ENCODE data around the gene RAD51B.
"Not testable (repeated sequence)": the region's sequence is repeated elsewhere in the genome, so short reads cannot be mapped to it uniquely, and the experiment has no call there.

Gene RAD51B

GRCh38 chr14:68198713-68199495, 379.3 kb downstream of the RAD51B start:
- in situ Hi-C loops (cut with MboI; ENCODE audit: low pct_unique_long_range_greater_than_20kb, low sequenced_read_pairs): no loop called here
- DNase-seq: no peak

GRCh38 chr14:68199554-68200151, 380.1 kb downstream of the RAD51B start:
- DNase-seq: no peak
- in situ Hi-C loops (cut with MboI; ENCODE audit: low pct_unique_long_range_greater_than_20kb, low sequenced_read_pairs): no loop called here

- no peak for DNase-seq
- in situ Hi-C loops (cut with MboI; ENCODE audit: low pct_unique_long_range_greater_than_20kb, low sequenced_read_pairs): no loop called here
These were observed 384.3 kb downstream of the RAD51B start for GRCh38 chr14:68203871-68204270.

- no peak for DNase-seq
- in situ Hi-C loops (cut with MboI; ENCODE audit: low pct_unique_long_range_greater_than_20kb, low sequenced_read_pairs): no loop called here
These were observed 388.6 kb downstream of the RAD51B start for GRCh38 chr14:68208218-68208617.

- in situ Hi-C loops (cut with MboI; ENCODE audit: low pct_unique_long_range_greater_than_20kb, low sequenced_read_pairs): no loop called here
- no peak for DNase-seq
These were observed 389.2 kb downstream of the RAD51B start for GRCh38 chr14:68208626-68209317.

GRCh38 chr14:68210729-68211299, 391.2 kb downstream of the RAD51B start:
- peak; percentile 53 for DNase-seq
- in situ Hi-C loops (cut with MboI; ENCODE audit: low pct_unique_long_range_greater_than_20kb, low sequenced_read_pairs): no loop called here

GRCh38 chr14:68211421-68211820, 391.8 kb downstream of the RAD51B start:
- DNase-seq: no peak
- in situ Hi-C loops (cut with MboI; ENCODE audit: low pct_unique_long_range_greater_than_20kb, low sequenced_read_pairs): no loop called here

GRCh38 chr14:68211886-68212285, 392.3 kb downstream of the RAD51B start:
- in situ Hi-C loops (cut with MboI; ENCODE audit: low pct_unique_long_range_greater_than_20kb, low sequenced_read_pairs): no loop called here
- DNase-seq: no peak

GRCh38 chr14:68212361-68212760, 392.8 kb downstream of the RAD51B start:
- in situ Hi-C loops (cut with MboI; ENCODE audit: low pct_unique_long_range_greater_than_20kb, low sequenced_read_pairs): no loop called here
- DNase-seq: no peak

GRCh38 chr14:68214431-68214830, 394.9 kb downstream of the RAD51B start:
- no peak for DNase-seq
- in situ Hi-C loops (cut with MboI; ENCODE audit: low pct_unique_long_range_greater_than_20kb, low sequenced_read_pairs): no loop called here

GRCh38 chr14:68215629-68216028, 396.1 kb downstream of the RAD51B start:
- in situ Hi-C loops (cut with MboI; ENCODE audit: low pct_unique_long_range_greater_than_20kb, low sequenced_read_pairs): no loop called here
- peak; percentile 66 for DNase-seq

GRCh38 chr14:68216079-68216478, 396.5 kb downstream of the RAD51B start:
- no peak for DNase-seq
- in situ Hi-C loops (cut with MboI; ENCODE audit: low pct_unique_long_range_greater_than_20kb, low sequenced_read_pairs): no loop called here

GRCh38 chr14:68216957-68217356, 397.4 kb downstream of the RAD51B start:
- in situ Hi-C loops (cut with MboI; ENCODE audit: low pct_unique_long_range_greater_than_20kb, low sequenced_read_pairs): no loop called here
- no peak for DNase-seq

GRCh38 chr14:68217791-68218340, 398.3 kb downstream of the RAD51B start:
- in situ Hi-C loops (cut with MboI; ENCODE audit: low pct_unique_long_range_greater_than_20kb, low sequenced_read_pairs): no loop called here
- no peak for DNase-seq

- DNase-seq: no peak
- in situ Hi-C loops (cut with MboI; ENCODE audit: low pct_unique_long_range_greater_than_20kb, low sequenced_read_pairs): no loop called here
These were observed 399.8 kb downstream of the RAD51B start for GRCh38 chr14:68219407-68219806.

GRCh38 chr14:68221046-68221445, 401.5 kb downstream of the RAD51B start:
- in situ Hi-C loops (cut with MboI; ENCODE audit: low pct_unique_long_range_greater_than_20kb, low sequenced_read_pairs); DNase-seq: not testable (repeated sequence)

- in situ Hi-C loops (cut with MboI; ENCODE audit: low pct_unique_long_range_greater_than_20kb, low sequenced_read_pairs): no loop called here
- DNase-seq: no peak
These were observed 402.6 kb downstream of the RAD51B start for GRCh38 chr14:68222154-68222553.

GRCh38 chr14:68222726-68223125, 403.1 kb downstream of the RAD51B start:
- no peak for DNase-seq
- in situ Hi-C loops (cut with MboI; ENCODE audit: low pct_unique_long_range_greater_than_20kb, low sequenced_read_pairs): no loop called here

- no peak for DNase-seq
- in situ Hi-C loops (cut with MboI; ENCODE audit: low pct_unique_long_range_greater_than_20kb, low sequenced_read_pairs): no loop called here
These were observed 404.1 kb downstream of the RAD51B start for GRCh38 chr14:68223631-68224030.

- in situ Hi-C loops (cut with MboI; ENCODE audit: low pct_unique_long_range_greater_than_20kb, low sequenced_read_pairs): loop anchor here (25.0 kb wide), 2 partner anchors 288 to 587 kb away; no protein-coding TSS in a partner anchor
- no peak for DNase-seq
These were observed 405.7 kb downstream of the RAD51B start for GRCh38 chr14:68225321-68225720.
